Measurements from ENCODE around the gene FBXO9.

FBXO9 gene

DNA sequence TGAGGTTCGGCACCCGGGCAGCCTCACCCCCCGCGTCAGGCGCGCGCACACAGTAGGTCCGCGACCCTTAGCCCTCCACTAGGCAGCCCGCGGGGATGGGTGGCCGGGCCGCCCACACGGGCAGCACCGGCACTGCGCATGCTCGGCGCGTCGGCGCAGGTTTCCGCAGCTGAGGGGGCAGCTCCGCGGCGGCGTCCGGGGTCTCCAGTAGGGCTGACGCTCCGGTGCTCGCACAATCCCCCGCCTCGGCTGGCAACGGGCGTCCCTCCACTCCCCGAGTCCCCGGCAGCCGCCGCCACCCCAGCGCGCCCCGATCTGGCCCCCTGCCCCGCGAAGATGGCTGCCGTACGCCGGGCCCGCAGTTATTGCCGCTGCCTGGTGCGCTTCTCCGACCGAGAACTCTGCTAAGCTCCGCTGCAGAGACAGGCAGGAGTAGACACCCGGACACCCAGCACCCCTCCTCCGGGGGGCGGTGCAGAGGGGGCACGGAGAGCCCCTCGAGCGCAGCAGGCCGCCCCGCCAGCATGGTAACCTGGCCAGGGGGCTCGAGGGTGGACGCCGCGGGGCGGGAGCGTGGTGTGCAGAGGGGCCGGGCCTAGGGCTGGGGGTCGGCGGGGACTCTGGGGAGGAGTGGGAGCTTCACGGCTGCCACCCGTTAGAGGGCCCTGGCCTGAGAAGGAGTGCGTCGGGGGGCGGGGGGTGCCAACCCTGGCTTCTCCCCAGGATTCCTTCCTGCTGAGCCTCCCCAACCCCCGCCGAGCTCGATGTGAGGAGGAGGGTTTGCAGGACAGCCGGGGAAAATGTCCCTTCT is at the start of gene FBXO9:
TSS of gene FBXO9 (plus strand) at position 139 of the 811 bp plus-strand sequence. CDS start at position 525, 386 bp downstream.
- peak; percentile 47 to 69 (median 68) for DNase-seq (ENCODE audit: low read depth in 2 of 3, low spot score in 2 of 3)

DNA sequence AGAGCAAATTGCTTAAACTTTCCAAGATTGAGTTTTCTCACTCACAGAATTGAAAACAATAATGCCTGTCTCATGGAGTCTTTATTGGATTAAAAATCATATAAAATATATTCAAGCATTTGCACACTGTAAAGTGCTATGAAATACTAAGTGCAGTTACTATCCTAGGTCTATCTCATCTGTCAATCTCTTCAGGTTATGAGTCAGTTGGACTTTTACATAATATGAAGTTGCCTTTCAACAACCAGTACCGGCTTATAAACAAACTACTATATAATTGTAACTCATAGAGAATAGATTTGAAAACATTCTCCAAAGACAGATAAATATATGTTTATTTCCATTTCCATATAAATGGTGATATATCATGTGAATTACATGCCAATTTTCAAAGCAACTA is 49.7 kb upstream of the FBXO9 start:
- DNase-seq (ENCODE audit: low read depth in 2 of 3, low spot score in 2 of 3) = no peak

DNA sequence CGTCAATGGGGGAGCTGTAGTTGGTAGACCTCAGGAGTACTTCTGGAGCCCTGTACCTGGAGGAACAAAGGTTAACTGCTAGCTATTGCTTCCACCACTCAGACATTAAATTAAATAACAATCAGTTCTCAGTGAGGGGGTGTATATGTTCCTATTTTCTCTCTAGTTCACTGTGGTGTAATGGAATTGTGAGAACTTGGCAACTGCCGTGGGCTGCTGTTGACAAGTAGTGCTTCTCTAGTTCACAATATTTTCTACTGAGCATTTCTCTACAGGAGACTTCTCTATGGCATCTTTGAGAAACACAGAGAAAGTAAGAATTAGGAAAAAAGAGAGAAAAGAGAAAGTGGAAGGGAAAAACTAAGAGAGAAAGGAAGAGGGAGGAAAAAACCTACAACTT is 46.8 kb upstream of the FBXO9 start:
- DNase-seq (ENCODE audit: low read depth in 2 of 3, low spot score in 2 of 3) = no peak

DNA sequence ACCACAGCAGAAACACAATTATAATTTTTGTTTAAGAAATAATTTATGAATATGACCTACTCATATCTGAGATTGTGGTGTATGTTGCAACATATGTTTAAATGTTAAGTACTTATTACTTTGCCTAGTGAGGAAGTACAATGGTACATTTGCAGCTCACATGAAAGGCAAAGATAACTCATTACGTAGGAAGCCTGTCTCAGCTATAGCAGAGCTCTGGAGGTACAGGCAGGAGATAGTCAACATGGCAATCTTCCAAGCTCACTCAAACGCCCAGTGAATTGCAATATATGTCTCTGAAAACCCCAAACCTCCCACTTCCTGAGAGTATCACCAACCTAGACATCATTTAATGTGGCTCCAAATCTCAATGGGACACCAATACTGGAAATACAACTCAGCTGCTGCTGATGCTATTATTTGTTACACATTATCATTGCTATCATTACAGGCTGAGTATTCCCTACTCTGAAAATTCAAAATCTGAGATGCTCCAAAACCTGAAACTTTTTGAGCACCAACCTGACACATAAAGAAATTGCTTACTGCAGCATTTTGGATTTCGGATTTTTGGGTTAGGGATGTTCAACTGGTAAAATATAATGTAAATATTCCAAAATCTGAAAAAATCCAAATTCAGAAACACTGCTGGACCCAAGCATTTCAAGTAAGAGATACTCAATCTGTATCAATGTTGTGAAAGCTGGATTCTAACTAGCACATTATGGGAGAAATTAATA is 45.0 kb upstream of the FBXO9 start:
- DNase-seq (ENCODE audit: low read depth in 2 of 3, low spot score in 2 of 3) = no peak

DNA sequence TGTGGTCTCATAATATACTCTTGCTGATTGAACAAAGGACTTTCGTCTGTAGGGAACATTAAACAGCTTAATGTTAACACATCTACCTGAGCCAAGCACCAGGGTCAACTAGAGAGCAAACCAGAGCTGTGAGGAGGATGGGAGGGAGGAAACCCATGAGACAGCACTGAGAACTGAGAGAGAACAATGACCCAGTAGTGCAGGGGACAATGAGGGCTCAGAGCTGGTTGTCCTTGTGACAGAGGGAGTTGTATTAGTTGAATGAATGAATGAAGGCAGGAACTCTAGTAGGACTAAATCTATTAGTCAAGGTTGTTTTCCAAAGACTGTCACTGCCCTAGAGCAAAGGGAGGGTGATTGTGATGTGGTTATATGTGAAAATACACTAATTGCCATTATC is 41.9 kb upstream of the FBXO9 start:
- no peak for DNase-seq (ENCODE audit: low read depth in 2 of 3, low spot score in 2 of 3)

DNA sequence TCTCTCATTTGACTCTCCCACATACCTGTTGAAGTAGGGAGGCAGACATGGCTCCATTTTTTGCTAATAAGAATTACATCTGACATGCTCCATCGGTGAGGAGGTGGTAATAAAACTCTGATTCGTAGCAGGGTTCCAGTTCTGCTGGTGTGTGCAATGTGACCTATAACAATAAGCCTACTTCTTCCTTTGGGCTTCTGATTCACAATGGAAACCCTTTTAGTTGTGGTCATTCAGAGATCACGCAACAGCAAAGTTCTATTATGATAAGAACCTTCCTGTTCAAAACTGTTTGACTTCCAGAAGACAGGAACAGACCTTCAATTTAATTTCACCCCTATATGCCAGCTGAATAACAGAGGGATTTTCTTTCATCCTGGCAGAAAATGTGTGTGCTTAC is 38.7 kb upstream of the FBXO9 start:
- DNase-seq (ENCODE audit: low read depth in 2 of 3, low spot score in 2 of 3) = no peak

DNA sequence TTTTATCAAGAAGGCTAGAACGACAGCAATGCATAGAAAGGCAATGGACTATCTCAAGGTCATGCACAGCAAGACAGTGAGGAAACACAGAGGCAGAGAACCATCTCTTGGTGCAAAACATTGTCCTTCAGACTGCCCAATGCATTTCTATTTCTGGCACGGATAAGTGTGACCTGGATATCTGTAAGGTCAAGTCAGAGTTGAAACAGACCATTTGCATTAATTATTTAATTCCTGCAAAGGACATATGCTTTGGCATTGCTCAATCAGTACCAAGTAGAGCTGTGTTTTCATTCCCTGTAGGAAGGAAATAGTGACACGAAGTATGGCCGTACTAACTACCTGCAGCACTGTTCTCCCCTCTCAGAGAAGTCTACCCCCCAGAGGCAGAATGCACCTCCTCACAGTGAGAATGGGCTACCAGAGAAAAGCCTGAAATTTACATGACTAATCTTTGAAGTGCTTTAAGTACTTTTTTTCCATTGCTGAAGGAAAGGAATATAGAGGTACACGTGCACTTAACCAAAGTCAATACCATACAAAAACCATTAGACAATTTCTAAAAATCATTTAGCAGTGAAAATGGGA is 38.0 kb upstream of the FBXO9 start:
- no peak for DNase-seq (ENCODE audit: low read depth in 2 of 3, low spot score in 2 of 3)

DNA sequence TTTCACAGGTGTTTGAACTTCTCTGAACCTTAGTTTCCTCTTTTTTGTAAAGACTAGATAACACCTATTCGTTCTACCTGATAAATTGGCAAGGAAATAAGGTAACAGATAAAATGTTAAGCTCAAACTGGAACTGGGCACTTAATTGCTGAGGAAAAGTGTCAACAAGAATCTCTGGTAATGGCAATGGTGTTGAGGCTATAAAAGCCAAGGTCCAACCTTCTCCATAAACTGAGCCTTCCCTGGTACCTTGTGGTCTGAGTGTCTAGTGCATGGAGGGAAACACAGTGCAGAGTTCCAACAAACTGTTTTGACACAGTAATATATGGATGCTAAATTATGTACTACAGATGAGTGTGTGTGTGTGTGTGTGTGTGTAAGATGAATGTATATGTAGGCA is 36.7 kb upstream of the FBXO9 start:
- no peak for DNase-seq (ENCODE audit: low read depth in 2 of 3, low spot score in 2 of 3)

DNA sequence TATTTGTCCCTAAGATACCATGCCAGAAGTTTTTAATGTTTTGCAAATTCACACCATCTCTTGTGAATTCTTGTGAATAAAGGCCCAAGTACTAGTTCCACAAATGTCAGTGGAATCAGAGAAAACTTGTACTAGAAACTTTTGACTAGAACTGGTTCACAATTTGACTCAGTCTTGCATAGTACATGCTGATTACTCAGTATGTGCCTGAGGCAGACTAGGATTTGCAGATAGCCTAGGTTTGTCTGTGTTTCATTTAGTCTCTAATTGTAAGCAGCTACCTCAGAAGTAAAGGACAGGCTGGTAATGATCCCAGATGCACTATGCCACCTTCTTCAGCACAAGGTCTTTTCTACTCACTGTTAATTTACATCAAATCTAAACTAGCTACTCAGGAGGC is 35.9 kb upstream of the FBXO9 start:
- DNase-seq (ENCODE audit: low read depth in 2 of 3, low spot score in 2 of 3) = no peak

DNA sequence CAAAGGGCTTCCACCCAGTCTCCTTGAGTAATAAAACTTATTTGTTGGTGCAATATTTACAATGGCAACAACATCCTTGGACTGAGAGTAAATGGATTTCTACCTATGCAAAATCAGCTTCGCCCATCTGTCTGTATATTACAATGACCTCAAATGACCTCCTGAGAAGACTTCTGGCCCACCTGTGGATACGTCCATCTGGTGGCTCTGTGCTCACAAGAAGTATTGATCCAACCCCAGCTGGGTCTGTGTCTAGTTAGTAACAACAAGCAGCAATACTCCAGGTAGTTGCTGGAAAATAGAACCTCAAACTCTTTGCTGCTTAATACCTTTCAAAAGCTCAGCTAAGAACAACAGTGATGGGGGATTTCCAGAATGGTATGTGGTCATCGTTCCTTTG is 35.4 kb upstream of the FBXO9 start:
- no peak for DNase-seq (ENCODE audit: low read depth in 2 of 3, low spot score in 2 of 3)

DNA sequence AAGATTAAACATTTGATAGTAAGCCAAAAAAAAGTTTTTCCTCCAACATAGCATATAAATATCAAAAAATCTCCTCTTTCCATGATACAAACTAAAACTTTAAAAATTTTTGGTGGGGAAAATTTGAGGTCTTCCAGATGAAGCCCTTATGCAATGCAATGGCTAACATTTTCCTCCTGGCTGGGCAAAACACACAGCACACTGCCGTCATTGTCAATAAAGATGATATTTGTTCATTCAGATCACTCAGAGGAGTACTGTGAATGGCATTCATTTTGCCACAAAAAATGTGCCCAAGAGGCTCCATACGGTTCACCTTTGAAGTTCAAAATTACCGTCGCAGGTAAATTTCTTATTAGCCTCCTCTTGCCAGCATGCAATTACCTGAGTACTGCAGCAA is 33.9 kb upstream of the FBXO9 start:
- DNase-seq (ENCODE audit: low read depth in 2 of 3, low spot score in 2 of 3) = no peak

DNA sequence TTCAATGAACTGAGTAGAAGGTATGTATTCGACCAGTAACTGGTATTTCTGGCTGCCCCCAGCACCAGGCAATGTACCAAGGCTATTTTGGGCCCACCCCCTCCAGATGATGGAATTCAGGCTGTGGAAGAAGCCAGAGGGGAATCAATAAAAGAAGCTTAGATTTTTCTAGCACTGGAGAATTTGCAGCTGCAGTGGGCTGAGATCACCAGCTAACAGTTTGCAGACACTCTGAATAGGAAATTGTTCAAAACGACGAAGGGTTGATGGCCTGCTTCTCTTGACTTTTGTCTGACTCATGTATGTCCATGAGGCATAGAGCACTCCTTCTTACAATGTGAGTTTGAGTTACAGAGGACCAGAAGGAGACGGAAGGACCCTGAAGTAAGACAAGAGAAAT is 32.4 kb upstream of the FBXO9 start:
- DNase-seq (ENCODE audit: low read depth in 2 of 3, low spot score in 2 of 3) = no peak

DNA sequence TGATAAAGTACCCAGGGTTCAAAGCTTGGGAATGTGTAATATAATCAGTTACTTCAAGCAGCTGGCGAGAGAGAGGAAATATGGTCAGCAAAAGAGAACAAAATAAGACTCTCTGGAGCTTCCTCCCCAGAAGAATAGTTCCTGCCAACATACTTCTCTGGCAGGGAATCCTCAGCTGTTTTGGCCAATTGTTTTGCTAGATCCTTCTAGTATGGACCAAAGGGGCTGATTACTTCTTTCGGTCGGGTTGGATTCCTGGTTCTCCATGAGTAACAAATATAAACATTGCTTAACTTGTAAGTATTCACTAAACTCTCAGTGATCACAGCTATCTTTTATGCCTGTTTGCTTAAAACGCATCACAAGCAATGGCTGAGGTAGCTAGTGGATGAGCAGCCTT is 31.4 kb upstream of the FBXO9 start:
- no peak for DNase-seq (ENCODE audit: low read depth in 2 of 3, low spot score in 2 of 3)

DNA sequence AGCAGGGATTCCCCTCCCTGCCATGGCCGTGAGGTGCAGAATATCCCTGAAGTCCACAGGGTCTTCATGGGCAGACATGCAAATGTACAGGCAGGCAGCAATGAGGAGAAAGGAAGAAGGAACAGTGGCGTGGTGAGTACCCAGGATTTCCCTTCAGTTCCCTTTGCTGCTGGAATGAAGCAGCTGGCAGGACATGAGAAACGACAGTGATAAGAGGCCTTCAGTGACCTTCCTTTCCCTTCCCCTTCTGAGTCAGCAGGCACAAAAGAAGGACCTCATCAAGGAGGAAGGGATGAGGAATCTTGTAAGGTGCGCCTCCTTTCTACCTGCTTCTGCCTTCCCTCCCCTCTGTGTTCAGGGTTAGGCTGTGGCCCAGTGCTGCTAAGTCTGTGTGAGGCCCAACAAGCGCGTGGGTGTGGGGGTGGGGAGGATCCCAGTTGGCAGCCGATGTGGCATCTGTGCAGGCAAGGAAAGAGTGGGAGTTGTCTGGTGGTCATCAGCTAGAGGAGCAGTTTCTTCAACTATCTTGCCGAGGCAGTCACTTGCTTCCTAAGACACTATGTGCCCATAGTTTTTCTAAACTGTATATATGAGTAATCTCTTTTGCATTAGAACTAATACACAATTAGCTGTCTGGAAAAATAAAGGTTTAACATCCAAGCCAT is 29.5 kb upstream of the FBXO9 start:
- no peak for DNase-seq (ENCODE audit: low read depth in 2 of 3, low spot score in 2 of 3)

DNA sequence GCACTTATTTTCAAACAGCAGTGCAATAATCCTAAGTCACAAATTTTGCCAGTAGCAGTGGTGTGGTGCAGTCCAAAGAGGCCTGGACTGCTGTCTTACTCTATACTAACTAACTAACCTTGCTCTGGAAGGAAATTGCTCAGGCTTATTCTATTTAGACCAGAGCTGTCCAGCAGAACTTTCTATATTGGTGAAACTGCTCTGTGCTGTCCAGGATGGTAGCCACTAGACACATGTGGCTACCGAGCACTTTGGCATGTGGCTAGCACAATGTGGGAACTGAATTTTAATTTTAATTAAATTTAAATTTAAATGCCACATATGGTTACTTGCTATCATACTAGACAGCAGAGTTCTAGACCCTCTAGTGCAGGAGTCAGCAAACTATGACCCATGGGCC is 27.1 kb upstream of the FBXO9 start:
- DNase-seq (ENCODE audit: low read depth in 2 of 3, low spot score in 2 of 3) = no peak

DNA sequence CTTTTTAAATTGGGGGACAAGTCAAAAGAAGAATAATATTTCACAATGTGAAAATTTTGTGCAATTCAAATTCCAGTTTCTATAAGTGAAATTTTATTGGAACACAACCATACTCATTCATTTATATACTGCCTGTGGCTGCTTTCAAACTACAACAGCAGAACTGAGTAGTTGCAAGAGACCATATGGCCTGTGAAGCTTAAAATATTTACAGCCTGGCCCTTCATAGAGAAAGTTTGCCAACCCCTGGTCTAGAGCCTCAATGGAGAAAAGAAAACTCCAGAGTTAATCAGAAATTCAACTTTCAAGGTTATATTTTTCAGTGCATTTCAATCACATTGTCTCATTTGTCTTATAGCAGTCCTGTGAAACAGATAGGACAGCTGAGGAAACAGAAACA is 26.6 kb upstream of the FBXO9 start:
- DNase-seq (ENCODE audit: low read depth in 2 of 3, low spot score in 2 of 3) = no peak

DNA sequence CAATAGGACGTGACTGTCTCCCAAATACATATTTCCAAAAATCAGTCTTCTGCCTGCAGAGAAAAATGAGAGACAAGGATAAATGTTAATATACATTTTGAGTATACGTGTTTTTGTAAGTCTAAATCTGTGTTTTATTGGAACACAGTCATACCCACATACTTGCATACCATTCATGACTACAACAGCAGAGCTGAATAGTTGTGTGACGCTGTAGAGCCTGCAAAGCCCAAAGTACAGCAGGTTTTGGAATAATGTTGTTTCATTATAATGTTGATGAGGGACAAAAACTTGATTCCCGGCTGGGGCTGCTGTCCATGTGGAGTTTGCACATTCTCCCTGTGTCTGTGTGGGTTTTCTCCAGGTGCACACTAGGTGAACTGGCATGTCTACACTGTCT is 23.8 kb upstream of the FBXO9 start:
- DNase-seq (ENCODE audit: low read depth in 2 of 3, low spot score in 2 of 3) = no peak

DNA sequence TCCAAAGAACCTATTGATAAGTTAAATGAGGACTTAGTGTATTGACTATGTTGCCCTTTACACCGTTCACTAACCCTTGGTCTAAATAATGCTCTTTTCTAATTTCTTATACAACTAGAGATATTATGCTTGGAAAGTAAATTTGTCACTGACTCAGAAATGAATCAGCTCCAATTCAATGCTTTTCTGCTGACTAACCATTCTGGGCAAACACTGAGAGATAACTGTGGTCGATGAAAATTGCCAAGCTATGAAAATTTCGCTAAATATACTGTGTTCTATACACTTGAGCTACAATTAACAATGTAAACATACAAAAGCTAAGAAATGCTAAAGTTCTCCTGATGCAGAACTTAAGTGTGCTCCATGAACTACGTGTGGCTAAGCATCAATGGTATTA is 23.1 kb upstream of the FBXO9 start:
- DNase-seq (ENCODE audit: low read depth in 2 of 3, low spot score in 2 of 3) = no peak

DNA sequence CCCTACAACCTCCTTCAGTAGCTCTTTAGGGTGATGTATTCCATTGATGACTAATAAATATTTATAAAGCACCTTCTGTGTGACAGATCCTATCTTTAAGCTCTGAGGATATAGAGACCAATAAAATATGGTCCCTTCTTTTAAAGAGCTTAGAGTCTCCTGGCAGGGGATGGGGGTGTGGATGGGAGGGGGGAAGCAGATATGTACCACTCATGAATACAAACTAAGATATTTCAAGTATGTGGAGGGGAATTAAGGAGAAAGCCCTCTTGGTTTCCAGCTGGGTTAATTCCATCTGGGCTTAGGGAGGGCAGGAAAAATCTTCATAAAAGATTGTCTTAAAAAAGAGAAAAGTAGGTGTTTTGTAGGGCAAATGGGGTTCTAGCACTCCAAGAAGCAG is 21.6 kb upstream of the FBXO9 start:
- DNase-seq (ENCODE audit: low read depth in 2 of 3, low spot score in 2 of 3) = no peak

DNA sequence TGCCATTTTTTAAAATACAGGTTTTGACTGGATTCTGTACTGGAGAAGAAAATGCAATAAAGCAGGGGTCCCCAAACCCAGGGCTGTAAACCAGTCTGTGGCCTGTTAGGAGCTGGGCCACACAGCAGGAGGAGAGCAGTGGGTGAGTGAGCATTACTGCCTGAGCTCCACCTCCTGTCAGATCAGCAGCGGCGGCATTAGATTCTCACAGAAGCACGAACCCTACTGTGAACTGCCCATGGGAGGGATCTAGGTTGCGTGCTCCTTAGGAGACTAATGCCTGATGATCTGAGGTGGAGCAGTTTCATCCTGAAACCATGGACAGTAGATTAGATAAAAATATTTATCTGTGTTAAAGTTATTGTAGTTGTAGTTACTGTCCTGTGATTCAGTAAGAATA is 21.1 kb upstream of the FBXO9 start:
- DNase-seq (ENCODE audit: low read depth in 2 of 3, low spot score in 2 of 3) = no peak

DNA sequence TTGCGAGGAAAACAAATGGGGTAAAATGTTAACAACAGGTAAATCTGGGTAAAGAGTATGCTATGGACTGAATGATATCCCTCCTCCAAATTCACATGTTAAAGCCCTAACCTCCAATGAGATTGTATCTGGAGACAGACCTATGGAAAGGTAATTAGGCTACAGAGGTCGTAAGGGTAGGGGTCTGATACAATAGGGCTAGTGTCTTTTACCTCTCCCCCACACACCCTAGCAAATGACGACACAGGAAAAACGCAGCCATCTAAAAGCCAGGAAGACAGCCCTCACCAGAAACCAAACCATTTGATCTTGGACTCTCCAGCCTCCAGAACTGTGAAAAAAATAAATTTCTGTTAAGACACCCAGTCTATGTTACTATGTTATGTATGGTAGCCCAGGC is 20.6 kb upstream of the FBXO9 start:
- no peak for DNase-seq (ENCODE audit: low read depth in 2 of 3, low spot score in 2 of 3)
